GM19239 (cell line): ENCODE results near the gene LEMD2.

Experiments
- DNase-seq: peaks from one replicate; pipeline ENCODE4 v3.0.0; 2011; ENCODE audit warnings: low spot score; ENCODE audit not compliant: insufficient read length
- FAIRE-seq: peaks from 2 replicates; lab custom pipeline; 2011; peaks lifted over from hg19 to GRCh38; lab: Jason Lieb, UNC

The LEMD2 gene

GRCh38 chr6:33778444-33779121 is 10.3 kb downstream of the LEMD2 start:
- DNase-seq, result no peak
- FAIRE-seq, result no peak

GRCh38 chr6:33777398-33778388 is 11.2 kb downstream of the LEMD2 start:
- DNase-seq (no peak), FAIRE-seq (no peak)

- DNase-seq (no peak), FAIRE-seq (no peak)
Measured at GRCh38 chr6:33776764-33777163, 12.2 kb downstream of the LEMD2 start.

DNA sequence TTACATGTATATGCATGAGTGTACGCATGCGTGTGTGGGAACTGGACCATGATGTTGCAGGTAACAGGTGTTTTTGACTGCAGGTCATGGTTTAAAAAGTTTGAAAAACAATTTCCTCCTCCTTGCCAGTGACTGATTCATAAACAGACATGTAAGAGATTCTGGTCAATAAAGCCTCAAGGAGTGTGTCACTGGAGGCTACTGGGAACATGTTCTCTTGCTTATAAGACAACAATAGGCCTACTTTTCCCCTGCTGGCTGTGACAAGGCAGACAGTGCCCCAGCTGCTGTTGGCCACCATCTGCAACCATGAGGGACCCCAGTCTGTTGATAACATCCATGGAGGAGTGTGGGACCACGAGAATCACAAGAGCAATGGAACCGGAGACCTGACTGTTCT is 12.7 kb downstream of the LEMD2 start:
- no peak for DNase-seq
- no peak for FAIRE-seq

DNA sequence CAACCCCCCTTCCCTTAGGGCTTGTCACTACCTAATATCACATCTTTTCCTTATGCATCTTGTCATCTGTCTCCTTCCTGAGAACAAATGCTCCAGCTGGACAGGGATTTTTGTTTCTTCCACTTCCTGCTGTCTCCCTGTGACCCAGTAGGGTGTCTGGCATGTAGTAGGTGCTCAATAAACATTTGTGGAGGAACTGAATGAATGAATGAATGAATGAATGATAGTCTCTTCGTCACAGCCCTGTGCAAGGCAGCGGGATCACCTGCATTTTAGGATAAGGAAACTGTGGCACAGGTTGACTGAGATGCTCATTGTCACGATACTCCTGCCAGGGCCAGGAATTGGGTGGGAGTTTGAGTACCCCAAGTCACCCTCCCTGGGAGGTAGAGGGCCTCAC is 14.2 kb downstream of the LEMD2 start:
- FAIRE-seq (no peak), DNase-seq (no peak)

GRCh38 chr6:33772902-33773472 is 15.9 kb downstream of the LEMD2 start:
- no peak for FAIRE-seq
- no peak for DNase-seq

DNA sequence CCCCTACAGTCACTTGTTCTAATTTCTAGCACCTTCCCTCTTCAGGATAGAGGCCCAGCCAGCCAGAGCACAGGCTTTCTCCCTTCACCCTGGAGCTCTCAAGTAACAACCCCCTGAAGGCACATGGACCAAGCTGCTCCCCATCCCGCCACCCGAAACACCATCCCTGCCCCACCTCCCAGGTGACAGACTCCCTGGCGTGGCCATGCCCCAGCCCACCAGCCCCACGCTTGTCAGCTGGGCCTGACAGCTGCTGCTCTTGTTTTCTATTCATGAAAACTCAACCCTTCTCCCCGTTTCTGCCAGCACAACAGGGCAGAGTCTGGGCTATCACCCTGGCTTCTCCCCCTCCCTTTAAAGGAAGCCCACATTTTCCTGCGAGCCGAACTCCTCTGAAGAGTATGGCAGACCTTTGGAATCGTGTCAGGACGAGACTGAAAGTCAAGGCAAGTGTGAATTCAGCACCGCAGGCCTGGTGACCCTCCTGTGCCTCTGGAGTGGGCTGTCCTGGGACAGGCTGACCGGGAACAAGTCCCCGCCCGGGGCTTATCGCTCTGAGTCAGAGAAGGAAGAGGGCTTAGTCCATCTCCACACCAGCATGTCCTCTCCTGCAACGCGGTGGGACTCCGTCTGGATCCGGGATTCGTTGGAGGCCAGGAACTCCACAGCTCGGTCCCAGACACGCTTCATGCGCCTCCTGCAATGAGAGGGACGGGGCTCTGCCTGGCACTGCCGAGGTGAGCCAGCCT is 16.7 kb downstream of the LEMD2 start:
- no peak for FAIRE-seq

GRCh38 chr6:33771146-33772081 is 17.5 kb downstream of the LEMD2 start:
- no peak for FAIRE-seq
- peak; percentile 69 for DNase-seq

More for the DNA sequence above, 16.7 kb downstream of the LEMD2 start:
- DNase-seq, result no peak

DNA sequence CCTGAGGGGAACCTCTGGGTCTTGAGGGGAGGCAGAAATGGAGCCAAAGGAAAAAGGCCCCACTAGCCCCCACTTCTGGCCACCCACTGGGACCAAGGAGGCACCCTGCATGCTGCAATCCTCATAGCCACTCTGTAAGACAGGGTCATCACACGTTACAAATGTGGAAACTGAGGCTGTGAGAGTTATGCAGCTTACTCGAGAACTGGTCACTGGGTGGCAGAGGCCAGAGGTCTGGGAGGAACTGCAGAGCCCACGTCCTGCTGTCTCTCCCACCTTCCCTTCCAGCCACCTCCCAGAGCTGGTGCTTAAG is 18.1 kb downstream of the LEMD2 start:
- FAIRE-seq (no peak), DNase-seq (no peak)

GRCh38 chr6:33770124-33770832 is 18.7 kb downstream of the LEMD2 start:
- no peak for DNase-seq
- no peak for FAIRE-seq

- FAIRE-seq (no peak), DNase-seq (no peak)
Measured at GRCh38 chr6:33769248-33769821, 19.6 kb downstream of the LEMD2 start.

- peak; percentile 78 for DNase-seq
- FAIRE-seq, result no peak
Measured at GRCh38 chr6:33768644-33769120, 20.2 kb downstream of the LEMD2 start.

GRCh38 chr6:33766921-33767907 is 21.7 kb downstream of the LEMD2 start:
- DNase-seq (no peak), FAIRE-seq (no peak)

- DNase-seq (no peak), FAIRE-seq (no peak)
Measured at GRCh38 chr6:33765368-33765767, 23.6 kb downstream of the LEMD2 start.

DNA sequence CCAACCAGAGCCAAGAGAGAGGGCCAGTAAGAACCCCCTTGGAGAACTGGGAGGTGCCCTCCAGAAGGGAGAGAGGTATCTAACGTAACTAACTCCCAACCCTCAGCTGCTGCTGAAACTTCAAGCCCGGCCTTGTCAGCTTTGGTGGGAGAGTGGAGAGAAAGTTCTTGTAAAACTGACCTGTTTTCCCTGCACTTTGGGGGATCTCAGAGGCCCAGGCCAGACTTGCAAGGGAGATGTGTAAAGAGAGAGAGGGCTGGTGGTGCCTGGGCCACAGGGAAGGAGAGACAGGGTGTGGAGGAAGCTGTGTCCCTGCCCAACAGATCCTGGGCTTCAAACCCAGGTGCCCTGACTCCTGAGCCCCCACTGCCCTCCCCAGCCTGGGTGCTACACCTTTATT is 24.9 kb downstream of the LEMD2 start:
- DNase-seq (no peak), FAIRE-seq (no peak)

GRCh38 chr6:33763483-33763882 is 25.4 kb downstream of the LEMD2 start:
- FAIRE-seq, result no peak

DNA sequence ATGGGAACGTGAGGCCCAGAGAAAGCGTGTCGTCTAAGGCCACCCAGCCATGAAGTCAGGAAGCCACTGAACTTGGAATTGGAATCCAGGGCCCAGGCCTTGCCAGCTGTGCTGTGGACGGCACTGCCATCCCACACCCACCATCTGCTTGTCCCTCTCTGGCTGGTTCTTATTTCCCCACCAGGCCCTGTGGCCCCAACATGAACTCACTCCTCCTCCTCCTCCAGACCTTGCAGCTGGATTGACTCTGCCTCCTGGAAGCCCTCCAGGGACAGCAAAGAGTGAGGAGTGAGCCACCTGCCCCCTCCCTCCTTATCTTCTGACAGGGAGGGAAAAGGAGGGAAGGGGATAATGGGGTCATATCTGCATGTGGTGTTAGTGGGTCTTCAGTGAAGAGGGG is 26.2 kb downstream of the LEMD2 start:
- no peak for FAIRE-seq
- no peak for DNase-seq

More at GRCh38 chr6:33763483-33763882, 25.4 kb downstream of the LEMD2 start:
- DNase-seq, result no peak
